HUES48 (cell line): ENCODE measurements around the gene NUMB.

ENCODE experiments used
- H3K27ac ChIP-seq: one replicate; pipeline ENCODE4 v1.7.0; 2013; ENCODE audit warnings: low read depth, low read length, inconsistent platforms
- H3K27me3 ChIP-seq: 2 replicates; pipeline ENCODE4 v1.6.1; 2013; ENCODE audit warnings: mild to moderate bottlenecking, low read length; ENCODE audit not compliant: control insufficient read depth, insufficient read depth
- H3K36me3 ChIP-seq: 2 replicates; pipeline ENCODE4 v1.6.1; 2013; ENCODE audit warnings: low read length; ENCODE audit not compliant: control insufficient read depth, insufficient read depth
- H3K4me1 ChIP-seq: 2 replicates; pipeline ENCODE4 v1.6.1; 2013; ENCODE audit warnings: mild to moderate bottlenecking, low read length; ENCODE audit not compliant: control insufficient read depth, insufficient read depth
- H3K4me3 ChIP-seq: 2 replicates; pipeline ENCODE4 v1.5.1; 2013; ENCODE audit warnings: mild to moderate bottlenecking, low read depth, low read length
- H3K9ac ChIP-seq: 2 replicates; pipeline ENCODE4 v1.6.1; 2013; ENCODE audit warnings: mild to moderate bottlenecking, low read depth, low read length, moderate library complexity
- H3K9me3 ChIP-seq: 2 replicates; pipeline ENCODE4 v1.6.1; 2013; ENCODE audit warnings: low read length; ENCODE audit not compliant: control insufficient read depth, insufficient read depth

Gene NUMB

DNA sequence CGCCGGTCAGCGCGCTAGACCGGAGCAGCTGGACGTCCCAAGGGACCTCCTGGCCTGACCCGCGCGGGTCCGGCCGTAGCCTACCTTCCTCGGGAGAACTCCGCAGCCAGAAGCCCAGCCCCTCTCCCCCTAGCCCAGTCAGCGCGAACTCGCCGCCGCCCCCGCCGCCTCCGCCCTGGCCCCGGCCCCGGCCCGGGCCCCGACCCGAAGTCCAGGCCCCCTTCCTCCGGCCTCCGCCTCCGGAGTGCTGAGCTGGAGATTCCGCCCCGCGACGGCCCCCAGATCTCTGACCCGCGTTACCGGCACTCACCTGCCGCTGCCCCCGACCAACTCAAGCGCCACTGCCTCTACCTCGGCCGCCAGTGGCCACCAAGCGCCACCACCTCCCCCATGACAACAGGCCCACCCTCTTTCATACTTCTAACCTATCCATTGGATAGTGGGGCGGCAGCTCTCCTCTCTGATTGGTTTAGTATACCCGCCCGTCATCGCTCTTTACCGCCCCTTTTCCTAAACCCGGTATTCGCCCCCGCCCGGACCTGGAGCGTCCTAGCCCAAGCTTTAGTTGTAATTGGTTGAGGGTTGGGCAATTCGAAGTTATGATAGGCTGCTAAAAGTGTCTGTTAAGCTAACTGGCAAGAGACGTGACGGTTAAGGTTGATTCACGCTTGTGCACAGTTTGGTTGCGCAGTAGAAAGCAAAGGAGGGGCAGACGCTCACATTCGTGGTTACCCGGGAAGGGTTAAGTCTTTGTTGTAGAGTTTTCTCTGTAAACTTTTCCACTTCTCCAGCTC lies at the start of gene NUMB:
NUMB (minus strand) TSS at position 364 of the 794 bp plus-strand sequence. CDS start 102,795 bp downstream, outside the sequence.
- H3K9me3 ChIP-seq: no peaks in the 10 kb centered on the region
- H3K4me1 ChIP-seq: peaks cover 19% of the 10 kb centered on the region; the same call in 1 of the 2 replicates
- H3K4me3 ChIP-seq: peak within 1 kb of the TSS; percentile 92
- peak within 1 kb of the TSS; percentile 71 for H3K9ac ChIP-seq
- peak within 1 kb of the TSS; percentile 89 for H3K27ac ChIP-seq
- no peaks in the 10 kb centered on the region for H3K27me3 ChIP-seq
- H3K36me3 ChIP-seq: no peaks in the 10 kb centered on the region

DNA sequence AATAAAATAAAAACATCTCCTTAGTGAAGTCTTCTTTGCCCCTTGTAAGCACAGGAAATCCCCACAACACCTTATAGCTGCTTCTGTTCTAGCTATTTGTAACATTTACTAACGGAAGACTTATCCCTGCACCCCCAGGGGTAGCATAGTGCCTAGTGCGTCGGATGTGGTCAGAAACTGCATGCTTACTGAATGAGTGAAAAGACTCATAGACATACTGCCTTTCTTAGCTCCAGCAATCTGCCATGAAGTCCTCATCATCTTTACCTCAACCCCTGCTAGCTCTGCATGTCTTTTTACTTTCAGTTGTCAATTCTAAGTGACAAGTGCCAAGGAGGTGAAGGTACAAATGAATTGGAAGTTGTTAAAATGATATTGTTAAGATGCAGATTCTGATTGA lies 45.3 kb upstream of the NUMB start:
- H3K27me3 ChIP-seq: no peaks in the 10 kb centered on the region
- H3K27ac ChIP-seq: no peak overlapping the region
- H3K9ac ChIP-seq: no peak overlapping the region
- H3K9me3 ChIP-seq: no peaks in the 10 kb centered on the region
- peaks cover 7% of the 10 kb centered on the region; the same call in 1 of the 2 replicates for H3K36me3 ChIP-seq
- H3K4me3 ChIP-seq: no peak overlapping the region
- H3K4me1 ChIP-seq: peaks cover 10% of the 10 kb centered on the region; the same call in 1 of the 2 replicates

DNA sequence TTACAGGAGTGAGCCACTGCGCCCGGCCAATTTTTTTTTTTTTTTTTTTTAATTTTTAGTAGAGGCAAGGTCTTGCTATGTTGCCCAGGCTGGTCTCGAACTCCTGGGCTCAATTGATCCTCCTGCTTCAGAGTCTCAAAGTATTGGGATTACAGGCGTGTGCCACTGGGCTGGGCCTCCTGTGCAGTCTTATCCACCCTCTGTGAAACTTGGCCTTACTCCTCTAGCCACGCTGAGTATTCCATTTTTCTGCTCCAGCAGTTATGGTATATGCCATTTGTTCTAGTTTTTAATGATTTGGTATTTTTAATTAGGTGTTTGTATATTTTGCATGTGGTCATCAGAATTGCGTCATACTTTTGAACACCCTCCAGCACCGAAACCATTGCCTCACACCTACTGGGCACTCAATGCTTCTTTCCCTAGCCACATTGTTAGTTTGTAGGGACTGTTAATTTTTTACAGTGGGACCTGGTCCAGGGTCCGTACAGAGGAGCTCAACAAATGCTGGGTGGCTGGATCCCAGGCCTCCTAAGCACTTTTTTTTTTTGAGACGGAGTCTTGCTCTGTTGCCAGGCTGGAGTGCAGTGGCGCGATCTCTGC lies 43.8 kb upstream of the NUMB start:
- Histone ChIP-seq H3K27me3 (no peaks in the 10 kb centered on the region), H3K27ac (no peak overlapping the region), H3K9ac (no peak overlapping the region), H3K4me3 (no peak overlapping the region), H3K4me1 (peaks cover 2% of the 10 kb centered on the region; the same call in 1 of the 2 replicates), H3K36me3 (peaks cover 10% of the 10 kb centered on the region), H3K9me3 (no peaks in the 10 kb centered on the region)

DNA sequence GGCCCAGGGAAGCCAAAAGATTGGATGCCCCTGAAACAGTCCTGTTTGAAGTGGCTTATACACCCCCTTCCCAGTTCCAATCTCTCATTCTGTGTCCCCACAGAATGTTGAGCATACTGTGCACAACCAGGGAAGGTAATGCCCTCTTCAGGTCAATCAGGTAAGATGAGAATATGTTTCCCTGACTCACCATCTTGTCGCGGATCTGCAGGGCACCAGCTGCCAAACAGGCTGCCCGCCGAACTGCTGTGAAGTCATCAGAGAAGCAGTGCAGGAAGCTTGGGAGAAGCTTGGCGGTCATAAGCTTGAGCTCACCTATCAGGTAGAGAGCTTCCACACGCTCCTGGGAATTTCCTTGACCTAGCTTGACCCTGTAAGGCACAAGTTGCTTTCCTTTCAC lies 42.0 kb upstream of the NUMB start:
- no peak overlapping the region for H3K27ac ChIP-seq

DNA sequence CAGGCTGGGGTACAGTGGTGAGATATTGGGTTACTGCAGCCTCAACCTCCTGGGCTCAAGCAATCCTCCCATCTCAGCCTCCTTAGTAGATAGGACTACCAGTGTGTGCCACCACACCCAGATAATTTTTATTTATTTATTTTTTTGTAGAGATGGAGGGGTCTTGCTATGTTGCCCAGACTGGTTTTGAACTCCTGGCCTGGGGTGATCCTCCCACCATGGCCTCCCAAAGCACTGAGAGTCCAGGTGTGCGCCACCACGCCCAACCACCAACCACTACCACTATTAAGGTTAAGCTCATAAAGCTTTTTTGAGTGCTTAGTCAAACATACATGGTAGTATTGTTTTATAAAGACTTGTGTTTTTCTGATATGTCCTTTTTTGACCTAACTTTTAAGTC lies 36.2 kb upstream of the NUMB start:
- Histone ChIP-seq H3K27me3 (no peaks in the 10 kb centered on the region), H3K9ac (no peak overlapping the region), H3K9me3 (no peaks in the 10 kb centered on the region), H3K36me3 (peaks cover 17% of the 10 kb centered on the region; the same call in 1 of the 2 replicates), H3K27ac (no peak overlapping the region), H3K4me3 (no peak overlapping the region), H3K4me1 (peaks cover 16% of the 10 kb centered on the region)

More for the DNA sequence above, 42.0 kb upstream of the NUMB start:
- H3K27me3 ChIP-seq: no peaks in the 10 kb centered on the region
- no peaks in the 10 kb centered on the region for H3K4me1 ChIP-seq
- H3K9ac ChIP-seq: no peak overlapping the region
- H3K4me3 ChIP-seq: no peak overlapping the region
- no peaks in the 10 kb centered on the region for H3K9me3 ChIP-seq
- peaks cover 10% of the 10 kb centered on the region for H3K36me3 ChIP-seq

DNA sequence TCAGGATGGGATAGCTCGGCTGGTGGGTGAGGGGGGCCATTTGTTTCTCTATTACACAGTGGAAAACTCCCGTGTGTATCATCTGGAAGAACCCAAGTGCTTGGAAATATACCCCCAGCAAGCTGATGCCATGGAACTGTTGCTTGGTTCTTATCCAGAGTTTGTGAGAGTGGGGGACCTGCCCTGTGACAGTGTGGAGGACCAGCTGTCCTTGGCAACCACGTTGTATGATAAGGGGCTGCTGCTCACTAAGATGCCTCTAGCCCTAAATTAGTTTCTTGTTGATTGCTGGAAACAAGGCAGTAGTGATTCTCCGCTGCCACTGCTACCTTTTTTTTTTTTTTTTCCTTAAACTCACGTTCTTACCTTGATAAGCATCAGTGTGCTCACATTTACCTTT lies 34.3 kb upstream of the NUMB start:
- H3K27me3 ChIP-seq: no peaks in the 10 kb centered on the region
- H3K9ac ChIP-seq: no peak overlapping the region
- H3K27ac ChIP-seq: no peak overlapping the region
- peaks cover 16% of the 10 kb centered on the region for H3K4me1 ChIP-seq
- H3K4me3 ChIP-seq: peak overlapping the region; percentile 77
- no peaks in the 10 kb centered on the region for H3K9me3 ChIP-seq
- peaks cover 14% of the 10 kb centered on the region; the same call in 1 of the 2 replicates for H3K36me3 ChIP-seq

DNA sequence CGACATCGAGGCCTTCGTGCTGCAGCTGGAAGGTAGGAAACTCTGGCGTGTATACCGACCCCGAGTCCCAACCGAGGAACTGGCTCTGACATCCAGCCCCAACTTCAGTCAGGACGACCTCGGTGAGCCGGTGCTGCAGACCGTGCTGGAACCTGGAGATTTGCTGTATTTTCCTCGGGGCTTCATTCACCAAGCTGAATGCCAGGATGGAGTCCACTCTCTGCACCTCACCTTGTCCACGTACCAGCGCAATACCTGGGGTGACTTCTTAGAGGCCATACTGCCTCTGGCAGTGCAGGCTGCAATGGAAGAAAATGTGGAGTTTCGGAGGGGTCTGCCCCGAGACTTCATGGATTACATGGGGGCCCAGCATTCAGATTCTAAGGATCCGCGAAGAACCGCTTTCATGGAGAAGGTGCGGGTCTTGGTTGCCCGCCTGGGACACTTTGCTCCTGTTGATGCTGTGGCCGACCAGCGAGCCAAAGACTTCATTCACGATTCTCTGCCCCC lies 33.8 kb upstream of the NUMB start:
- Histone ChIP-seq H3K36me3 (peaks cover 14% of the 10 kb centered on the region; the same call in 1 of the 2 replicates), H3K27ac (no peak overlapping the region)

DNA sequence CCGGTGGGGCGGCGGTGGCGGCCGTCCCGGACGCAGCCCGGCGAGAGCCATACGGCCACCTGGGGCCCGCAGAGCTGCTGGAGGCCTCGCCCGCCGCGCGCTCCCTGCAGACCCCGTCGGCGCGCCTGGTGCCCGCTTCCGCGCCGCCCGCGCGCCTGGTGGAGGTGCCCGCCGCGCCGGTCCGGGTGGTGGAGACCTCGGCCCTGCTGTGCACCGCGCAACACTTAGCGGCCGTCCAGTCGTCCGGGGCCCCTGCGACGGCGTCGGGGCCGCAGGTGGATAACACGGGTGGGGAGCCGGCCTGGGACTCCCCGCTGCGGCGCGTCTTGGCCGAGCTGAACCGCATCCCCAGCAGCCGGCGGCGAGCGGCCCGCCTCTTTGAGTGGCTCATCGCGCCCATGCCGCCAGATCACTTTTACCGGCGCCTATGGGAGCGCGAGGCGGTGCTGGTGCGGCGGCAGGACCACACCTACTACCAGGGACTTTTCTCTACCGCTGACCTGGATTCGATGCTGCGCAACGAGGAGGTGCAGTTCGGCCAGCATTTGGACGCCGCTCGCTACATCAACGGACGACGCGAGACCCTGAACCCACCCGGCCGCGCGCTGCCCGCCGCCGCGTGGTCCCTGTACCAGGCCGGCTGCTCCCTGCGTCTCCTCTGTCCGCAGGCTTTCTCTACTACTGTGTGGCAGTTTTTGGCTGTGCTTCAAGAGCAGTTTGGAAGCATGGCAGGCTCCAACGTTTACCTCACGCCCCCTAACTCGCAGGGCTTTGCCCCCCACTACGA lies 33.1 kb upstream of the NUMB start:
- Histone ChIP-seq H3K27ac (peak overlapping the region; percentile 75), H3K4me1 (peaks cover 16% of the 10 kb centered on the region), H3K9me3 (no peaks in the 10 kb centered on the region), H3K27me3 (no peaks in the 10 kb centered on the region), H3K36me3 (peaks cover 14% of the 10 kb centered on the region; the same call in 1 of the 2 replicates), H3K4me3 (peak overlapping the region; percentile 77), H3K9ac (peak overlapping the region; percentile 81)

More for the DNA sequence above, 33.8 kb upstream of the NUMB start:
- H3K4me3 ChIP-seq: peak overlapping the region; percentile 77
- no peaks in the 10 kb centered on the region for H3K9me3 ChIP-seq
- peak overlapping the region; percentile 81; the same call in 1 of the 2 replicates for H3K9ac ChIP-seq
- H3K27me3 ChIP-seq: no peaks in the 10 kb centered on the region
- peaks cover 16% of the 10 kb centered on the region for H3K4me1 ChIP-seq

DNA sequence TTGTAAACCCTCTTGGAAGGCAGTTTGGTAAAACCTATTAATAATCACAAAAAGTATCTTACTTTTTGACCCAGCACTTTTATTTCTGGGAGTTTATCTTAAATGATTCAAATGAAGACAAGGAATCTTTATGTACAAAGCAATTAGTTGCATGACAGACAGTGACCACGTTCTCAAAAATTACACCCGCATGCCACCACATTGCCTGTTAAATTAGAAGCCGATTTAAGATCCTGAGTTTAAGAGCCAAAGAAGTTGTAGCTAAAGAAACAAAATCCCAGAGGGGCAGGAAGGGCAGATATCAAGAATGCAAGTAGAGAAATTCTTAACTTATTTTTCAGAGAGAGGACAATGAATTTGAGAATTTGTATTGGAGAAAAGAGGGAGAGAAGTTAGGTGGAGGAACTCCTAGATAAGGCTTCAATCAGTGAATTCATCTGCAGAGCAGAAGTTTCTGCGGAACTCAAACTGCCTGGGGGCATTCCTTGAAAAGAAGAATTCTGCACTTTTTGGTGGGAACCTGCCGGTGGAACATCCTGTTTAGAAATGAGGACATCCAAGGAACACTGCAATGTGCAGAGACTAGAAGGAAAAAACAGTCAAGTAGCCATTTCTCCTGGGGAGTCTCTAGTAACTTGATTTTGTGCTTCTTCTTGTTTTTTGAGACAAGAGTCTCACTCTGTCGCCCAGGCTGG lies 31.3 kb upstream of the NUMB start:
- Histone ChIP-seq H3K36me3 (peaks cover 14% of the 10 kb centered on the region; the same call in 1 of the 2 replicates), H3K9me3 (no peaks in the 10 kb centered on the region), H3K4me3 (no peak overlapping the region), H3K27ac (no peak overlapping the region), H3K27me3 (no peaks in the 10 kb centered on the region), H3K9ac (no peak overlapping the region), H3K4me1 (peaks cover 16% of the 10 kb centered on the region)

DNA sequence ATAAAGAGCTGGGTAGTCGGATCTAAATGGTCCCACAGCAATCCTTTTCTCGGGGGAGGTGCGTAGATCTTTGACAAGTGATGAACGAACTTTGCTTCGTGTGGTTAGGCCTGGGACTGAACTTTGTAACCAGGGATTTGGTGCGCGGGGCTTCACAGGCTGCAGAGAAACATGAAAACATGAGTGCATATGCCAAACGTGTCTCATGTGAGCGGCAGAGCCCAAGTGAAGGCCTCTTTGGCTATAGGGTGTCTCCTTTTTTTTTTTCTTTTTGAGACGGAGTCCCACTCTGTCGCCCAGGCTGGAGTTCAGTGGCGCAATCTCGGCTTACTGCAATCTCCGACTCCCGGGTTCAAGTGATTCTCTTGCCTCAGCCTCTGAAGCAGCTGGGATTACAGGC lies 20.3 kb upstream of the NUMB start:
- Histone ChIP-seq H3K9ac (no peak overlapping the region), H3K36me3 (no peaks in the 10 kb centered on the region), H3K4me3 (no peak overlapping the region), H3K27ac (no peak overlapping the region), H3K9me3 (no peaks in the 10 kb centered on the region), H3K4me1 (no peaks in the 10 kb centered on the region), H3K27me3 (no peaks in the 10 kb centered on the region)
